Cardiac muscle cell (in vitro differentiated cells and primary cell): ENCODE data around the gene CLRN3. TPM values are rescaled to one million over a fixed set of nuclear protein-coding genes. Genes with fewer than 3 reads are reported as not detected.

Source experiments
- DNase-seq, 2 donors: peaks; one replicate each; pipeline versions ENCODE4 v3.0.0 to v3.0.0-alpha.2; 2010 to 2017; ENCODE audit warnings: low read depth in 1 of 2, low spot score in 1 of 2
- H3K27ac ChIP-seq: fragments of 200-600 bp; sonication (generic); 2 replicates; pipeline ENCODE4 v1.5.1; 2016
- H3K27me3 ChIP-seq: fragments of 200-600 bp; sonication (generic); 2 replicates; pipeline ENCODE4 v1.6.0; 2016; ENCODE audit warnings: control low read depth
- H3K36me3 ChIP-seq: fragments of 200-600 bp; sonication (generic); 2 replicates; pipeline ENCODE4 v1.5.1; 2016; ENCODE audit warnings: control low read depth
- H3K4me1 ChIP-seq: fragments of 200-600 bp; sonication (generic); 2 replicates; pipeline ENCODE4 v1.8.1; 2017; ENCODE audit warnings: low read depth, mild to moderate bottlenecking, mixed run types
- H3K4me3 ChIP-seq: fragments of 200-600 bp; sonication (generic); 2 replicates; pipeline ENCODE4 v1.5.1; 2016; ENCODE audit warnings: mild to moderate bottlenecking
- H3K9me3 ChIP-seq: fragments of 200-600 bp; sonication (generic); 2 replicates; pipeline ENCODE4 v1.5.1; 2017; ENCODE audit warnings: low read depth, mild to moderate bottlenecking, control low read depth
- polyA plus RNA-seq: library from polyadenylated mRNA; unstranded; fragments of >200 nt; fragmentation: Nextera tagmentation; extraction: Ambion mirVana; gene quantifications from 2 replicates; pipeline ENCODE4 v1.2.1, GENCODE V29; 2016
- total RNA-seq: library from RNA; depleted of rRNA; stranded (reverse); fragments of >200 nt; gene quantifications from 2 replicates; pipeline ENCODE4 v1.2.3, GENCODE V29; 2016
- TF ChIP-seq, protein P1 (sequence below): IDR thresholded peaks from 2 replicates; pipeline ENCODE4 v1.5.1; 2012; ENCODE audit warnings: low read depth, mild to moderate bottlenecking, low read length

CLRN3 gene
- total and polyA plus RNA-seq, 2 experiments from 2014 or later, result not detected

GRCh38 chr10:127849224-127849623 is 43.5 kb downstream of the CLRN3 start:
- Histone ChIP-seq H3K36me3 (no peaks in the 10 kb centered on the region), H3K27me3 (no peaks in the 10 kb centered on the region), H3K27ac (no peak overlapping the region), H3K4me1 (no peaks in the 10 kb centered on the region), H3K4me3 (no peak overlapping the region), H3K9me3 (no peaks in the 10 kb centered on the region)
- no peak for DNase-seq
- TF ChIP-seq, protein P1, sequence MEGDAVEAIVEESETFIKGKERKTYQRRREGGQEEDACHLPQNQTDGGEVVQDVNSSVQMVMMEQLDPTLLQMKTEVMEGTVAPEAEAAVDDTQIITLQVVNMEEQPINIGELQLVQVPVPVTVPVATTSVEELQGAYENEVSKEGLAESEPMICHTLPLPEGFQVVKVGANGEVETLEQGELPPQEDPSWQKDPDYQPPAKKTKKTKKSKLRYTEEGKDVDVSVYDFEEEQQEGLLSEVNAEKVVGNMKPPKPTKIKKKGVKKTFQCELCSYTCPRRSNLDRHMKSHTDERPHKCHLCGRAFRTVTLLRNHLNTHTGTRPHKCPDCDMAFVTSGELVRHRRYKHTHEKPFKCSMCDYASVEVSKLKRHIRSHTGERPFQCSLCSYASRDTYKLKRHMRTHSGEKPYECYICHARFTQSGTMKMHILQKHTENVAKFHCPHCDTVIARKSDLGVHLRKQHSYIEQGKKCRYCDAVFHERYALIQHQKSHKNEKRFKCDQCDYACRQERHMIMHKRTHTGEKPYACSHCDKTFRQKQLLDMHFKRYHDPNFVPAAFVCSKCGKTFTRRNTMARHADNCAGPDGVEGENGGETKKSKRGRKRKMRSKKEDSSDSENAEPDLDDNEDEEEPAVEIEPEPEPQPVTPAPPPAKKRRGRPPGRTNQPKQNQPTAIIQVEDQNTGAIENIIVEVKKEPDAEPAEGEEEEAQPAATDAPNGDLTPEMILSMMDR, result no peak

DNA sequence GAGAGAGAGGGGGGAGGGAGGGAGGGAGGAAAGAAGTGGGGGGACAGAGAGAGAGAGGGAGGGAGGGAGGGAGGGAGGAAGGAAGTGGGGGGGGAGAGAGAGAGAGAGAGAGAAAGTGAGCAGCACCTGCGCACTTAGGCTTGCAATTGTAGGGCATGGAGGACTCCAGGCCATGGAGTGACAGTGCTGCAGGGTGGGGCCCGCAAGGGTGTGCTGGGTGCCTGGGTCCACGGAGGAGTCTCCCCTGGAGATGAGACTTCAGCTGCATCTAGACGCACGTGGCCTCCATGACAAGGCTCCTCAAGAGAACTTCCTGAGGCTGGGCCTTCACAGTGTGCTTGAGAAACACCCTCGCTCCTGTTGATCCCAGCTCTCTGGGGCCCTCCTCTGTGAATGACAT is 44.5 kb downstream of the CLRN3 start:
- no peak overlapping the region for H3K27ac ChIP-seq
- H3K36me3 ChIP-seq, result no peaks in the 10 kb centered on the region
- DNase-seq, result no peak
- H3K4me3 ChIP-seq, result no peak overlapping the region
- no peaks in the 10 kb centered on the region for H3K4me1 ChIP-seq
- H3K27me3 ChIP-seq, result no peaks in the 10 kb centered on the region
- no peaks in the 10 kb centered on the region for H3K9me3 ChIP-seq
- TF ChIP-seq, protein P1, result no peak

DNA sequence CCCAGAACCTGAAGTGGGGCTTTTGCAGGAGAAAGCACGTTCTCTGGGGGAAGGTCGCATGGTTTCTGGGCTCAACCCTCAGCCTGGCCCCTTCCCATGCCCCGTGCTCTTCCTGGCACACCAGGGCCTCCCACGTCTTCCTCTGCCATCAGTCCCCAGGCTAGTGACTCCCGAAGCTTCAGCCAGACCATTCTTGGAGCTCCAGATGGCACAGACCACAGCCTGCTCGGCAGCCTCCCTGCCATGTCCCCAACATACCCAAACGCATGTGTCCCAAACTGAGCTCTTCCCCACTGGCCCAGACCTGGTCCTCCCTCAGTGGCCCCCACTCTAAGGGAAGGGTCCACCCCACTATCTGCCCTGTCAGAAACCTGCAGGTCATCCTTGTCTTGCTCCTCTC is 47.0 kb downstream of the CLRN3 start:
- no peaks in the 10 kb centered on the region for H3K36me3 ChIP-seq
- no peaks in the 10 kb centered on the region for H3K27me3 ChIP-seq
- TF ChIP-seq, protein P1, result no peak
- no peak for DNase-seq
- H3K4me1 ChIP-seq, result no peaks in the 10 kb centered on the region
- no peaks in the 10 kb centered on the region for H3K9me3 ChIP-seq
- no peak overlapping the region for H3K27ac ChIP-seq
- H3K4me3 ChIP-seq, result no peak overlapping the region

GRCh38 chr10:127840884-127841283 is 51.9 kb downstream of the CLRN3 start:
- H3K4me1 ChIP-seq, result no peaks in the 10 kb centered on the region
- no peaks in the 10 kb centered on the region for H3K9me3 ChIP-seq
- H3K4me3 ChIP-seq, result no peak overlapping the region
- no peak for DNase-seq
- no peaks in the 10 kb centered on the region for H3K27me3 ChIP-seq
- no peak overlapping the region for H3K27ac ChIP-seq
- TF ChIP-seq, protein P1, result no peak
- no peaks in the 10 kb centered on the region for H3K36me3 ChIP-seq

DNA sequence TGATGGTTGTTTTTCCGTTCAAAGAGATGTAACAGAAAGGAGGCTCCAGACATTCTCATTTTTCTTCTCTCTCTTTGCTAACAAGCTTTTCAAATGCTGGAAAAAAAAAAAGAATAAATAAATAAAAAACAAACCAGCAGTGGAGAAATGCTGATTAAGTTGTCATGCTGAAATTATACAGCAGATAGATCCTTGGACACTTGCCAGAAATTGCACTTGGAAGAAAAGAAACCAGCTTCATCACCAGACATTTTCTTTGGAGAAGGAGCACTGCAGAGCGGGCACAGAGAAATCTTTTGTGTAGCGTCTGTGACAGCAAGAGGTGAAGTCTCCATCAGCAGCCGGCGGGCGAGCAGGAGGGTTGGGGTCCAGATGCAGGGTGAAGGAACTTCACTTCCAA is 55.8 kb downstream of the CLRN3 start:
- Histone ChIP-seq H3K4me1 (no peaks in the 10 kb centered on the region), H3K4me3 (no peak overlapping the region), H3K27me3 (no peaks in the 10 kb centered on the region), H3K36me3 (no peaks in the 10 kb centered on the region), H3K27ac (no peak overlapping the region), H3K9me3 (no peaks in the 10 kb centered on the region)
- DNase-seq, result peak in 1 of 2 donors; percentile 29
- TF ChIP-seq, protein P1, result no peak

GRCh38 chr10:127836176-127836575 is 56.6 kb downstream of the CLRN3 start:
- no peaks in the 10 kb centered on the region for H3K27me3 ChIP-seq
- no peak for DNase-seq
- TF ChIP-seq, protein P1, result no peak
- H3K27ac ChIP-seq, result no peak overlapping the region
- no peaks in the 10 kb centered on the region for H3K9me3 ChIP-seq
- no peaks in the 10 kb centered on the region for H3K4me1 ChIP-seq
- H3K4me3 ChIP-seq, result no peak overlapping the region
- H3K36me3 ChIP-seq, result no peaks in the 10 kb centered on the region
